ENCODE data around the gene TMEM143. TPM values are rescaled to one million over a fixed set of nuclear protein-coding genes. Genes with fewer than 3 reads are reported as not detected.

Gene TMEM143
- total and polyA plus RNA-seq, 4 donors, result 3.2 to 10.2 (median 6.7) TPM

GRCh38 chr19:48301886-48302599 is 61.7 kb downstream of the TMEM143 start:
- Histone ChIP-seq H3K4me3 (ENCODE audit: low read depth in 1 of 3, low read length in 3 of 3) (no peak overlapping the region), H3K9ac (ENCODE audit: low read depth in 1 of 2, low read length in 2 of 2) (no peak overlapping the region), H3K27ac (ENCODE audit: low read depth in 1 of 2, low read length in 2 of 2) (no peak overlapping the region), H3K4me1 (ENCODE audit: control insufficient read depth in 4 of 4, insufficient read depth in 4 of 4, low read length in 3 of 4) (no peaks in the 10 kb centered on the region), H3K27me3 (ENCODE audit: control insufficient read depth in 4 of 4, insufficient read depth in 4 of 4, low read length in 3 of 4) (no peaks in the 10 kb centered on the region), H3K36me3 (ENCODE audit: control insufficient read depth in 4 of 4, insufficient read depth in 3 of 4, low read depth in 1 of 4, low read length in 3 of 4) (no peaks in the 10 kb centered on the region), H3K9me3 (ENCODE audit: control insufficient read depth in 4 of 4, low read length in 3 of 4) (no peaks in the 10 kb centered on the region)
- DNase-seq (ENCODE audit: low spot score), result no peak
- TF ChIP-seq YY1 (IDR thresholded peaks at IDR 0.05), result no peak
- no peak for TF ChIP-seq FOXA2 (IDR thresholded peaks at IDR 0.05)
- TF ChIP-seq FOXA1 (IDR thresholded peaks at IDR 0.05), result no peak
- TF ChIP-seq ATF3 (IDR thresholded peaks at IDR 0.05), result no peak
- TF ChIP-seq GABPA (IDR thresholded peaks at IDR 0.05 in 1 of 2, conservative IDR thresholded peaks at IDR 0.05 in 1 of 2), result no peak
- TF ChIP-seq TAF1 (conservative IDR thresholded peaks at IDR 0.05), result no peak
- TF ChIP-seq EGR1 (IDR thresholded peaks at IDR 0.05; ENCODE audit: low read depth in 2 of 2), result no peak
- TF ChIP-seq JUND (IDR thresholded peaks at IDR 0.05), result no peak
- no peak for TF ChIP-seq HNF4A (conservative IDR thresholded peaks at IDR 0.05)
- TF ChIP-seq REST (IDR thresholded peaks at IDR 0.05), result no peak
- TF ChIP-seq SP1 (IDR thresholded peaks at IDR 0.05), result no peak
- no peak for TF ChIP-seq NR2F2 (IDR thresholded peaks at IDR 0.05)
- no peak for TF ChIP-seq RXRA (IDR thresholded peaks at IDR 0.05)
- TF ChIP-seq HNF4G (IDR thresholded peaks at IDR 0.05), result no peak
- WGBS, result 89% methylated on average over 1 of the region's 1 CpG

GRCh38 chr19:48297975-48298374 is 65.8 kb downstream of the TMEM143 start:
- no peak for DNase-seq (ENCODE audit: low spot score)
- TF ChIP-seq MAX (IDR thresholded peaks at IDR 0.05) (no peak), YY1 (IDR thresholded peaks at IDR 0.05) (no peak), ATF3 (IDR thresholded peaks at IDR 0.05) (no peak), REST (IDR thresholded peaks at IDR 0.05) (no peak), JUND (IDR thresholded peaks at IDR 0.05) (no peak), RXRA (IDR thresholded peaks at IDR 0.05) (no peak), RAD21 (IDR thresholded peaks at IDR 0.05) (no peak), EGR1 (IDR thresholded peaks at IDR 0.05; ENCODE audit: low read depth in 2 of 2) (no peak), GABPA (IDR thresholded peaks at IDR 0.05 in 1 of 2, conservative IDR thresholded peaks at IDR 0.05 in 1 of 2) (no peak)
- Histone ChIP-seq H3K36me3 (ENCODE audit: control insufficient read depth in 4 of 4, insufficient read depth in 3 of 4, low read depth in 1 of 4, low read length in 3 of 4) (no peaks in the 10 kb centered on the region), H3K9ac (ENCODE audit: low read depth in 1 of 2, low read length in 2 of 2) (no peak overlapping the region), H3K27me3 (ENCODE audit: control insufficient read depth in 4 of 4, insufficient read depth in 4 of 4, low read length in 3 of 4) (peaks cover 0 to 5% (median 0%) of the 10 kb centered on the region in 4 donors), H3K4me3 (ENCODE audit: low read depth in 1 of 3, low read length in 3 of 3) (no peak overlapping the region), H3K9me3 (ENCODE audit: control insufficient read depth in 4 of 4, low read length in 3 of 4) (no peaks in the 10 kb centered on the region), H3K27ac (ENCODE audit: low read depth in 1 of 2, low read length in 2 of 2) (no peak overlapping the region), H3K4me1 (ENCODE audit: control insufficient read depth in 4 of 4, insufficient read depth in 4 of 4, low read length in 3 of 4) (no peaks in the 10 kb centered on the region)
- WGBS, result 93% methylated on average over 16 of the region's 16 CpGs
